NCI-H226 (cell line): ENCODE results near the gene MECR.

Experiments used
- DNase-seq: peaks from one replicate; pipeline ENCODE4 v3.0.0-alpha.2; 2015

The MECR gene

DNA sequence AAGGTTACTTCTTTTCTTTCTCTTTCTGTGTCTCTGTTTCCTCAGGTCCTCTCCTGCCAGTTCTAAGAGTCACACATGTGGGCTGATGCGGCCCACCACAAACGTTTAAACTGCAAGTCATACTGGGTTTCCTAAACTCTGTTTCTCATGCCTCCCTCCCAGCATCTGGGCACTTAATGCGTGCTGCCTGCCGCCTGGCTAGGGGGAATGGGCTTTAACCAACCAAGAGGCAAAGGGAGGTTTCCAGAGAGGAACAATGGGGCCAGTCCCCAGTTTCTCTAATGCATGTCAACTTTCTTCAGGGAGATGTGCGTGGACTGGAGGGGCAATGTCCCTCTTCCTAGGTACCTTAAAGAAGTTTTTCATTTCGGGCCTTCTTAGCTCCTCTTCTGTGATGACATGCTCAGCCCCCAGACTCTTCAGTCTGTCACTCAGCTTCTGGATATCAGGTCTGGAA lies 29.1 kb downstream of the MECR start:
- DNase-seq = no peak

DNA sequence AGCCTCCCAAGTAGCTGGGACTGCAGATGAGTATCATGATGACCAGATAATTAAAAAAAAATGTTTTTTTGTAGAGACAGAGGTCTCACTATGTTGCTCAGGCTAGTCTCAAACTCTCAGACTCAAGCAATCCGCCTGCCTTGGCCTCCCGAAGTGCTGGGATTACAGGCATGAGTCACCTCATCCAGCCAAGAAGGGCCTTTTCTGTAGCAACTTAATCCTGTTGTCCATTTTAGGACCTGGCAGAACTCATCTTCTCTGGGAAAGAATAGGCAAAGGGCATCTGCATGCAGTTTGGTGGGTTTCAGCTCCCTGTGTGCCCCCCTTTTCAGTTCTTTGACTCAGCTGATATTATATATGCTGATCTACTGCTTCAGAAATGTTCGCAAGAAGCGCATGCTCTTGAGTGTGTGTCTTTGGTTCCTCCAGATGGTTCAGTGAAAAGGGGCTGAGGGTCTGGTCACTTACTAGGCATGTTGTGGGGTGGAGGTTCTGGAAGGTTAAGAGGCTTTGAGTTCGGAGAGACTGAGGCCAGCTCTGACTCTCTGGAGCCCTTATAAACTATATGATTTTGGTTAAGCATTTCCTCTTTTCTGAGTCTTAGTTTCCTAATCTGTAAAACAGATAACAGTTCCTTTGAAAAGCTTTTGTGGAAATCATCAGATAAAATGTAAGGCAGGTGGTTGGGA lies 29.7 kb downstream of the MECR start:
- no peak for DNase-seq

DNA sequence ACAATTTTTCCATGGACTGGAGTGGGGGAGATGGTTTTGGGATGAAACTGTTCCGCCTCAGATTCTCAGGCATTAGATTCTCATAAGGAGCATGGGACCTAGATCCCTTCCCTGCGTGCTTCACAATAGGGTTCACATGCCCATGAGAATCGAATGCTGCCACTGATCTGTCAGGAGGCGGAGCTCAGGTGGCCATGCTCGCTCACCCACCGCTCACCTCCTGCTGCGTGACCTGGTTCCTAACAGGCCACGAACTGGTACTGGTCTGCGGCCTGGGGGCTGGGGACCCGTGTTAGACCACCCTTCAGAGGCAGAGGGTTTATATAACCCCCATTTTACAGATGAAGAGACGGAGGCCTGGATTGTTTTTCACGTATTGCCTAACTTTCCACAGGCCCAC lies 32.7 kb downstream of the MECR start:
- no peak for DNase-seq

DNA sequence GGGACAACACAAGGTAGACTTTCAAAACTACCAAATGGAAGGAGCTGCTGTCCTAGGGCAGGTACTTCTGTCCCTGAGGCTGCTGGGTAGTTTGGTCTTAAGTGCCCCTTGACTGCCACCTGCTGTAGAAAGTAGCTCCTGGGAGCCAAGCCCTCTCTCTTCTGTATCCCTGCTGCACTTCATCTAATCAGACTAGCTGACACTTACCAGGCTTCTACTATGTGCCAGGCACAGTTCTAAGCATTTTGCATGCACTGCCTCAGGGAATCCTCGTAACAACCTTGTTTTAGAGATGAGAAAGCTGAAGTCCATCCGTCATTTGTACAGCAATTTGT lies 33.2 kb downstream of the MECR start:
- peak; percentile 27 for DNase-seq

GRCh38 chr1:29196863-29197589 lies 33.7 kb downstream of the MECR start:
- peak; percentile 57 for DNase-seq

- DNase-seq = no peak
These were observed 34.8 kb downstream of the MECR start for GRCh38 chr1:29195881-29196291.

DNA sequence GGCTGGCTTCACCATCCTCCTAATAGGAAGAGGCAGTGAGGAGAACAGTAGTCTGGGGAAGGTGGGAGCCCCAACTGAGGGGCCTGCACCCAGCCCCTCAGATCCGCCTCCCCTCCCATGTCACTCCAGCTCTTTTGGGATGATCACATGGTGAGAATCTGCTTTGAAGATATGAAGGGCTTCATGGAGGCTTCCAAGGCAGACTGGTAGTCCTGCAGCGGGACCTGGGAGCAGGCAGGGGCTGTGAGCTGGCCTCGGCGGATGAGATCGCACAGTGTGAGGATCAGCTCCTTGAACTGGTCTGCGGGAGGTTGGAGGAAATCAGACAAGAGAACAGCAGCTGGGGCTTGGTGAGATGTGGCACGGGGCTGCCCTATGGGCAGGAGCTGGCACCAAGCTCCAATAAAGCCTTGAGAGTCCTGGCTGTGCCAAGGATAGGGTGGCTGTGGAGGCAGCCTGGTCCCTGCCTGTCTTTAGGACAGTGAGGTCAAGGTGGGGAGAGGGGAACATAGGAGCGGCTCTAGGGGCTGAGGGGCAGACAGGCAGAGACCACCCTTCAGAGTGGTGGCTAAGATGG lies 36.8 kb downstream of the MECR start:
- no peak for DNase-seq

DNA sequence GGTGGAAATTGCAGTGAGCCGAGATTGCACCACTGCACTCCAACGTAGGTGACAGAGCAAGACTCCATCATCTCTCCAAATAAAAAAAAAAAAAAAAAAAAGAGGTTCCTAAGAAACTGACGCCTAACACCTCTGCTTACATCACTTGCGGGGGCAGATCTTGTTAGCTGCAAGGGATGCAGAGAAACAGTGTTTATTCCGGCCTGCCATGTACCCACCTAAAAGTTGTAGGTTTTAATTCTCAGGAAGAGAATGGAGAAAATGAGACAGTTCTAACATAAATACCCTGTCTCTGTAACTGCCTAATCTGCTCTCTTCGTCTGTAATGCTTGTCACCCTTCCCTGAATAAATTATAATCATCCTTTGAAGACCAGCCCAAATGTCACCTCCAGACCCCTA lies 40.0 kb downstream of the MECR start:
- no peak for DNase-seq

DNA sequence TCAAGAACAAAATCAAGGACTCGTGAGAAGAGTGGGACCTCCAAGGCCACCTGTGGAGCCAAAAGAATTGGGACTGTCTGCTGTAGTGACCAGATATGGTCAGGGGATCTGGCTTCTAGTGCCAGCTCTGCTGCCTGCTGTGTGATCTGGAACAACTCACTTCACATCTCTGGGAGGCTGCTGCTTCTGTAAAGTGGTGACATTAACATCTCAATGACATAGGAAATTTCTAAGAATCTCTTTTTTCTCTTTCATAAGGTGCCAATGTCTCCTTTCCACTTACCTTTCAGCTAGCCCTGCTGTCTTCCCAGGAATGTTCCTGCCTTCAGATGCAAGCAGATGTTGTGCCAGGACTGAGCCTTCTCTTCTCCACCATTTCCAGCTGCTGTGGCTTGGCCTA lies 44.0 kb downstream of the MECR start:
- DNase-seq = no peak

DNA sequence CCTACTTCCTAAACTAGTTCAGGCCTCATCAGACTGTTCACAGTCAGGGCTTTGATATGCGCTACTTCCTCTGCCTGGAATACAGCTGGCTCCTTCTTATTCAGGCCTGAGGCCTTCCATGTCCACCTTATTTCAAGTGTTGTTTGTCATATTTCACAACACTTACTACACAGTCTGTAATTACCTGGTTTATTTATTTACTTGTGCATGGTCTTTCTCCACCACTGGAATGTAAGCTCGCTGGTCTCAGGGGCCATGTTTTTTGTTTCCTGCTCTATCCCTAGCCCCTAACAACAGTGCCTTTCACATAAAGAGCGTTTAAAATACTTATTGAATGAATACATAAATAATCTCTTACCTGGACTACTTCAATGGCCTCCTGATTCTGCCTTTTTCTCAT lies 44.5 kb downstream of the MECR start:
- no peak for DNase-seq

DNA sequence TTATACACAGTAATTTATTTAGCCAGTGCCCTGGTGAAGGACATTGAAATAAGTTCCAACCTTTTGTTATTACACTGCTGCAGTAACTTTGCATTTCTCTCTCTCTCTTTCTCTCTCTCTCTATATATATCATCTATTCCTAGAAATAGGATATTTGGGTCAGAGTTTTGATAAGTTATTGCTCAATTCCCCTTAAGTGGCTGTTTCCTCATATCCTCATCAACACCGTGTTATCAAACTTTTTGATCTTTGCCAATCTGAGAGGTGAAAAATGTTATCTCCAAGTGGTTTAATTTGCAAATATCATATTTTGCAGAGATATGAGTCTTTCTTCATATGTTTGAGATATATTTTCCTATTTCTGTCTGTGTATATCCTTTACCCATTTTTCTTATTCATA lies 47.4 kb downstream of the MECR start:
- no peak for DNase-seq

GRCh38 chr1:29181413-29182225 lies 49.1 kb downstream of the MECR start, which contains the start of gene SRSF4:
TSS of gene SRSF4 (minus strand) at chr1:29181900. CDS start at chr1:29181752, 148 bp downstream.
- peak; percentile 96 for DNase-seq

- peak; percentile 8 for DNase-seq
These were observed 50.0 kb downstream of the MECR start for GRCh38 chr1:29180497-29181412.

- no peak for DNase-seq
These were observed 51.0 kb downstream of the MECR start for GRCh38 chr1:29179641-29180184.

- DNase-seq = no peak
These were observed 53.6 kb downstream of the MECR start for GRCh38 chr1:29177022-29177705.

DNA sequence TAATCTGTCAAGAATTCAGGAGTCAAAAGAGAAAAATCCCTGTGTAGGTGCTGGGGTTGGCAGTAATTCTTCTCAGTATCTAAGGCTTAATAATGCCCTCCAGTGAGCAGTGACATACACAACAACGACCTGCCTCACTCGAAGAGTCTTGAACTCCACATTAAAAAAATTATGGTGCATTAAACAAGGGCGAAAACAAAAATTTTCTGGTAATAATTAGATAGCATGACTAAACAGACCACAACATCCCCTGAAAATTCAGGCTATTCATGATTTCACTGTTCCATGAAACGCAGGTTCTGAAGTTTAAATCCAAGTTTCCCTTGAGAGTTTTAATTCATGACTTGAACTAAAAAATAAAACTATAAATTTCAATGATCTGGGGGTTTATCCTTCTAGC lies 54.2 kb downstream of the MECR start:
- no peak for DNase-seq

- DNase-seq = no peak
These were observed 58.3 kb downstream of the MECR start for GRCh38 chr1:29172415-29172939.

DNA sequence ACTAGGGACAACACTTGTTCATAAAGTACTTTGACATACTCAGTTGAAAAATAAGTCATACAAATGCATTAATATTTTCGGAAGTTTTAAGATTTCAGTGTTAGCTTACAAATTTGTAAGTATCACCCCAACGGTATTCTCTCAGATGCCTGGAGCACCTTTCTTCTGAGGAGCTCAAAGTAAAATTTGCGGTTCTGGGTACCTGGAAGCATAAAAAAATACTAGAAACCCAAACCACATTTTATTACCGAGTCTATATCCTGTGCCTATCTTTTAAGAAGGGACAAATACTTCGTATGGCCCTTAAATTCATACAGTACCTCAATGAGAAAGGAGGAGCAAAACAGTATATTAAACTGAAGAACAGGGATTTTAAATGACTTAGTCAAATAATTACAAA lies 59.2 kb downstream of the MECR start:
- DNase-seq = no peak

GRCh38 chr1:29171089-29171488 lies 59.6 kb downstream of the MECR start:
- no peak for DNase-seq

DNA sequence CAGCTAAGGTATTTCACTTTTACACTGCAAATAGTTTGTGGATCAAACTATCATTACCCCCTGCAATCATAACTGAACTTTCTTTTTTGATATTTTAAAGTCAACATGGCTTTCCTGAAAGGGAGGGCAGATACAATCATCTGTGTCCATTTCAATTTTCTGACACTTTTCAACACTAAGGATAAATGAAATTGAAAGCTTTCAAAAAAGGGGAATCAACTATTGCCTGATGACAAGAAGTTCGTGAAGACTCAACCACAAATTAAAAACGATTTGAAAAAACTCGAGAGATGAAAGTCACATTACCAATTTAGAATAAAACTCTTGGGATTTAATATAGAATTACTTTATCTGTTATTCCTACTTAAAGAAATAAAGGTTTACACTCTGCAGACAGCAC lies 60.8 kb downstream of the MECR start:
- DNase-seq = no peak

DNA sequence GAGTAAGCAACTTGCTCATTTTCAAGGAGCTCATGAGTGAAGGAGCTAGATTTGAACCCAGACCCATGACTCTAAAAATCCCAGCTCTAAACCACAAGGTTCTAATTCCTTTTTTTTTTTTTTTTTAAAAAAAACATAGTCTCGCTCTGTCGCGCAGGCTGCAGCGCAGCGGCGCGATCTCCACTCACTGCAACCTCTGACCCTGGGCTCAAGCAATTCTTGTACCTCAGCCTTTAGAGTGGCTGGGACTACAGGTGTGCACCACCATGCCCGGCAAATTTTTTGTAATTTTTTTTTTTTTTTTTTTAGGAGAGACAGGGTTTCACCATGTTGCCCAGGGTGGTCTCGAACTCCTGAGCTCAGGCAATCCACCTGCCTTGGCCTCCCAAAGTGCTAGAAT lies 62.8 kb downstream of the MECR start:
- DNase-seq = no peak
